Measurements from ENCODE around the gene CFAP54. TPM values are rescaled to one million over a fixed set of nuclear protein-coding genes. Genes with fewer than 3 reads are reported as not detected.
"Not testable (repeated sequence)": the region's sequence is repeated elsewhere in the genome, so short reads cannot be mapped to it uniquely, and the experiment has no call there.

The CFAP54 gene
- polyA plus RNA-seq, 1 donor from 2014 or later, result 1.1 TPM

GRCh38 chr12:96454396-96454795 is 35.0 kb upstream of the CFAP54 start:
- H3K9me2 ChIP-seq (ENCODE audit: insufficient read depth, low read length), result no peaks in the 10 kb centered on the region
- H3K9ac ChIP-seq (ENCODE audit: low read length), result no peak overlapping the region
- H3K27me3 ChIP-seq (ENCODE audit: insufficient read depth, low read depth, low read length), result no peaks in the 10 kb centered on the region
- no peak overlapping the region for H2AFZ ChIP-seq (ENCODE audit: low read depth, low read length)
- H4K20me1 ChIP-seq (ENCODE audit: insufficient read depth), result no peaks in the 10 kb centered on the region
- H3K9me3 ChIP-seq (ENCODE audit: low read length), result no peaks in the 10 kb centered on the region
- no peaks in the 10 kb centered on the region for H3F3A ChIP-seq (ENCODE audit: insufficient read depth, low read length, poor library complexity, severe bottlenecking)
- no peak overlapping the region for H3K4me3 ChIP-seq (ENCODE audit: low read length)
- H3K36me3 ChIP-seq (ENCODE audit: insufficient read depth, low read length), result no peaks in the 10 kb centered on the region
- TF ChIP-seq RAD21 (conservative IDR thresholded peaks at IDR 0.05) (no peak), TAF1 (IDR thresholded peaks at IDR 0.05; ENCODE audit: low read depth) (no peak), MXI1 (conservative IDR thresholded peaks at IDR 0.05; ENCODE audit: poor library complexity, severe bottlenecking) (no peak), EP300 (conservative IDR thresholded peaks at IDR 0.05; ENCODE audit: poor library complexity, severe bottlenecking) (no peak), EZH2 (IDR thresholded peaks at IDR 0.05; ENCODE audit: borderline replicate concordance, insufficient read depth, low read length, poor library complexity, severe bottlenecking) (no peak)
- TF ChIP-seq, protein P1, sequence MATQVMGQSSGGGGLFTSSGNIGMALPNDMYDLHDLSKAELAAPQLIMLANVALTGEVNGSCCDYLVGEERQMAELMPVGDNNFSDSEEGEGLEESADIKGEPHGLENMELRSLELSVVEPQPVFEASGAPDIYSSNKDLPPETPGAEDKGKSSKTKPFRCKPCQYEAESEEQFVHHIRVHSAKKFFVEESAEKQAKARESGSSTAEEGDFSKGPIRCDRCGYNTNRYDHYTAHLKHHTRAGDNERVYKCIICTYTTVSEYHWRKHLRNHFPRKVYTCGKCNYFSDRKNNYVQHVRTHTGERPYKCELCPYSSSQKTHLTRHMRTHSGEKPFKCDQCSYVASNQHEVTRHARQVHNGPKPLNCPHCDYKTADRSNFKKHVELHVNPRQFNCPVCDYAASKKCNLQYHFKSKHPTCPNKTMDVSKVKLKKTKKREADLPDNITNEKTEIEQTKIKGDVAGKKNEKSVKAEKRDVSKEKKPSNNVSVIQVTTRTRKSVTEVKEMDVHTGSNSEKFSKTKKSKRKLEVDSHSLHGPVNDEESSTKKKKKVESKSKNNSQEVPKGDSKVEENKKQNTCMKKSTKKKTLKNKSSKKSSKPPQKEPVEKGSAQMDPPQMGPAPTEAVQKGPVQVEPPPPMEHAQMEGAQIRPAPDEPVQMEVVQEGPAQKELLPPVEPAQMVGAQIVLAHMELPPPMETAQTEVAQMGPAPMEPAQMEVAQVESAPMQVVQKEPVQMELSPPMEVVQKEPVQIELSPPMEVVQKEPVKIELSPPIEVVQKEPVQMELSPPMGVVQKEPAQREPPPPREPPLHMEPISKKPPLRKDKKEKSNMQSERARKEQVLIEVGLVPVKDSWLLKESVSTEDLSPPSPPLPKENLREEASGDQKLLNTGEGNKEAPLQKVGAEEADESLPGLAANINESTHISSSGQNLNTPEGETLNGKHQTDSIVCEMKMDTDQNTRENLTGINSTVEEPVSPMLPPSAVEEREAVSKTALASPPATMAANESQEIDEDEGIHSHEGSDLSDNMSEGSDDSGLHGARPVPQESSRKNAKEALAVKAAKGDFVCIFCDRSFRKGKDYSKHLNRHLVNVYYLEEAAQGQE (IDR thresholded peaks at IDR 0.05; ENCODE audit: borderline replicate concordance), result no peak
- H3K79me2 ChIP-seq (replicated peaks; ENCODE audit: insufficient read depth, low read length), result no peaks in the 10 kb centered on the region
- H3K27ac ChIP-seq (ENCODE audit: low read length), result no peak overlapping the region
- H3K4me2 ChIP-seq (ENCODE audit: low read length), result no peak overlapping the region

- Histone ChIP-seq H3K9ac (ENCODE audit: low read length) (no peak overlapping the region), H2AFZ (ENCODE audit: low read depth, low read length) (no peak overlapping the region), H3K4me2 (ENCODE audit: low read length) (no peak overlapping the region), H3K4me3 (ENCODE audit: low read length) (no peak overlapping the region), H3K27ac (ENCODE audit: low read length) (no peak overlapping the region), H3F3A (ENCODE audit: insufficient read depth, low read length, poor library complexity, severe bottlenecking) (no peaks in the 10 kb centered on the region), H3K79me2 (replicated peaks; ENCODE audit: insufficient read depth, low read length) (no peaks in the 10 kb centered on the region), H4K20me1 (ENCODE audit: insufficient read depth) (no peaks in the 10 kb centered on the region), H3K27me3 (ENCODE audit: insufficient read depth, low read depth, low read length) (no peaks in the 10 kb centered on the region), H3K36me3 (ENCODE audit: insufficient read depth, low read length) (no peaks in the 10 kb centered on the region), H3K9me3 (ENCODE audit: low read length) (no peaks in the 10 kb centered on the region), H3K9me2 (ENCODE audit: insufficient read depth, low read length) (no peaks in the 10 kb centered on the region)
- TF ChIP-seq RAD21 (conservative IDR thresholded peaks at IDR 0.05) (no peak), SMC3 (conservative IDR thresholded peaks at IDR 0.05; ENCODE audit: poor library complexity) (no peak), EZH2 (IDR thresholded peaks at IDR 0.05; ENCODE audit: borderline replicate concordance, insufficient read depth, low read length, poor library complexity, severe bottlenecking) (no peak), POLR2AphosphoS5 (IDR thresholded peaks at IDR 0.05) (no peak), TAF1 (IDR thresholded peaks at IDR 0.05; ENCODE audit: low read depth) (no peak)
Observed at GRCh38 chr12:96456265-96456974, 33.0 kb upstream of the CFAP54 start.

DNA sequence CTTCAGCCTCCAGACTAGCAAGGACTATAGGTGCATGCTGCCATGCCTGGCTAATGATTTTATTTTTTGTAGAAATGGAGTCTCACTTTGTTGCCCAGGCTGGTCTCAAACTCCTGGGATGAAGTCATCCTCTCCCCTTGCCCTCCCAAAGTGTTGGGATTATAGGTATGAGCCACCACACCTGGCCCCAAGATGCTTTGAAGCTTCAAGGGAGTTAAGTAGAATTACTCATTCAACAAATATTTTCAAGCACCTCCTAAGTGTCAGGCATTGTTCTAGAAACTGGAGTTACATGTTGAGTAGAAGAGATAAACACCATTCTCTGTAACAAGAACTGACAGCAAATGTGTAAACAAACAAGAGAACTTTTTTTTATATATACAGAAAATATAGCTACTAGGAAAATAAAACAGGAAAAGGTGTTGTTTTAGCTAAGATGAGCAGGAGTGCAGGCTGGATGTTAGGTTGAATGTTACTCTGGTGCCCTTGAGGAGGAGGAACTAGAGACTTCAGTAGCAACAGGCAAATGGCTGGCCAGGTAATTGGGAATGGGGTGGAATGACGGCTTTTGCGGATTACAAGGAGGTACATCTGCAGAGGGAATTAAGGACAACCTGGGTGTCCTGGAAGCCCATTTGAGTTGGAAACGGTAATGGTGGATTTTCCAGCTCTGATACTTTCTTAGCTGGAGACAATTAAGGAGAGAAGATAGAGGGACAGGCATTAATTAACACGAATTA is 32.0 kb upstream of the CFAP54 start:
- no peak overlapping the region for H3K4me2 ChIP-seq (ENCODE audit: low read length)
- no peaks in the 10 kb centered on the region for H3K9me2 ChIP-seq (ENCODE audit: insufficient read depth, low read length)
- H3K9me3 ChIP-seq (ENCODE audit: low read length), result no peaks in the 10 kb centered on the region
- no peak overlapping the region for H3K4me3 ChIP-seq (ENCODE audit: low read length)
- H3K79me2 ChIP-seq (replicated peaks; ENCODE audit: insufficient read depth, low read length), result no peaks in the 10 kb centered on the region
- no peaks in the 10 kb centered on the region for H3K27me3 ChIP-seq (ENCODE audit: insufficient read depth, low read depth, low read length)
- no peaks in the 10 kb centered on the region for H3F3A ChIP-seq (ENCODE audit: insufficient read depth, low read length, poor library complexity, severe bottlenecking)
- H2AFZ ChIP-seq (ENCODE audit: low read depth, low read length), result no peak overlapping the region
- no peak overlapping the region for H3K9ac ChIP-seq (ENCODE audit: low read length)
- H4K20me1 ChIP-seq (ENCODE audit: insufficient read depth), result no peaks in the 10 kb centered on the region
- no peaks in the 10 kb centered on the region for H3K36me3 ChIP-seq (ENCODE audit: insufficient read depth, low read length)
- H3K27ac ChIP-seq (ENCODE audit: low read length), result no peak overlapping the region
- TF ChIP-seq EZH2 (IDR thresholded peaks at IDR 0.05; ENCODE audit: borderline replicate concordance, insufficient read depth, low read length, poor library complexity, severe bottlenecking) (no peak), RAD21 (conservative IDR thresholded peaks at IDR 0.05) (no peak), TAF1 (IDR thresholded peaks at IDR 0.05; ENCODE audit: low read depth) (no peak), EP300 (conservative IDR thresholded peaks at IDR 0.05; ENCODE audit: poor library complexity, severe bottlenecking) (no peak)

DNA sequence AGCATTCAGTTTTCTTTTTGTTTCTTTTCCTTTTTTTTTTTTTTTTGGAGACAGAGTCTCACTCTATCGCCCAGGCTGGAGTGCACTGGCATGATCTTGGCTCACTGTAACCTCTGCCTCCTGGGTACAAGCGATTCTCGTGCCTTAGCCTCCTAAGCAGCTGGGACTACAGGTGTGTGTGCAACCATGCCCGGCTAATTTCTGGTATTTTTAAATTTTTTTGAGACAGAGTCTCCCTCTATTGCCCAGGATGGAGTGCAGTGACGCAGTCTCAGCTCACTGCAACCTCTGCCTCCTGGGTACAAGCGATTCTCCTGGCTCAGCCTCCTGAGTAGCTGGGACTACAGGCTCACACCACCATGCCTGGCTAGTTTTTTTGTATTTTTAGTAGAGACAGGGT is 30.1 kb upstream of the CFAP54 start:
- H2AFZ ChIP-seq (ENCODE audit: low read depth, low read length); H3K4me2 ChIP-seq (ENCODE audit: low read length); H3K4me3 ChIP-seq (ENCODE audit: low read length); H3K27ac ChIP-seq (ENCODE audit: low read length); H3K9me3 ChIP-seq (ENCODE audit: low read length); H3K79me2 ChIP-seq (replicated peaks; ENCODE audit: insufficient read depth, low read length); H3F3A ChIP-seq (ENCODE audit: insufficient read depth, low read length, poor library complexity, severe bottlenecking); H3K9ac ChIP-seq (ENCODE audit: low read length); H3K27me3 ChIP-seq (ENCODE audit: insufficient read depth, low read depth, low read length); H4K20me1 ChIP-seq (ENCODE audit: insufficient read depth); H3K36me3 ChIP-seq (ENCODE audit: insufficient read depth, low read length); H3K9me2 ChIP-seq (ENCODE audit: insufficient read depth, low read length): not testable (repeated sequence)

Measured in neural cell (in vitro differentiated cells).